Choroid plexus epithelial cell (primary cell): ENCODE results near the gene HPCAL1.

Source experiments
- DNase-seq: peaks from one replicate; pipeline ENCODE4 v3.0.0-alpha.2; 2010; ENCODE audit warnings: low read depth
- H3K4me3 ChIP-seq: 2 replicates; pipeline ENCODE4 v1.5.1; 2011; ENCODE audit warnings: low read depth, mild to moderate bottlenecking, control low read depth, low read length, moderate library complexity
- CTCF ChIP-seq: conservative IDR thresholded peaks from 2 replicates; pipeline ENCODE4 v1.5.1; 2011; ENCODE audit warnings: low read depth, mild to moderate bottlenecking, control low read depth, inconsistent platforms, low read length, moderate library complexity

The HPCAL1 gene

DNA sequence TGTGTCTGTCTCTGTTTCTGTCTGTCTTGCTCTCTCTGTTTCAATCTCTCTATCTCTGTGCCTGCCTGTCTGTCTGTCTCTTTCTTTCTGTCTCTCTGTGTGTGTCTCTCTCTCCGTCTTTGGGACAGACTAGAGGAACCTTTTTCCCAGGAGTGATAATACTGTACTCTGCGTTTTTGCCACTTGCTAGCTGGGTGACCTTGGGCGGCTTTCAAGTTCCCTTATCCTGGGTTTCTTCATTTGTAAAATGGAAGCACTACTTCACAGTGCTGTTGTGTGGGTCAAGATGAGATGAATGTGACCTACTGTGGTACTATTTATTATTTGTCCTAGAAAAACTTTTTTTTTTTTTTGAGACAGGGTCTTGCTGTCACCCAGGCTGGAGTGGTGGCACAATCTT is 42.4 kb downstream of the HPCAL1 start:
- H3K4me3 ChIP-seq: no peak overlapping the region
- TF ChIP-seq CTCF: no peak
- no peak for DNase-seq

DNA sequence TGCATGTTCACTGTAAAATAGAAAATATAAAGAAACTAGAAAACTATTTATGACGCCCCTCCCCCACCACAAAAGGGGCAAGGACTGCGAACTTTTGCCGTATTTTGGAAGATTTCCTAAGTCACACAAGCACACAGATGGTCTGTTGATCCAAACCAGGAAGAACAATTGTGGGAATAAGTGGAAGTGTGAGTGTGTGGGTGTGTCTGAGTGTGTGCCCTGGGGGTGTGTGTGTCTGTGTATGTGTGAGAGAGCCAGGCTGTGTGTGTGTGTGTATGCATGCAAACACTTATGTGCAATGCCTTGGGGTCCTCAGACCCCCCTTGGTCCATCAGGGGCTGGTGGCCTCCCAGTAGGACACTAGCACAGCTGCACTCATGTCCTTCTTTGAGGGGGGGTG is 43.1 kb downstream of the HPCAL1 start:
- DNase-seq: no peak
- no peak overlapping the region for H3K4me3 ChIP-seq
- no peak for TF ChIP-seq CTCF

DNA sequence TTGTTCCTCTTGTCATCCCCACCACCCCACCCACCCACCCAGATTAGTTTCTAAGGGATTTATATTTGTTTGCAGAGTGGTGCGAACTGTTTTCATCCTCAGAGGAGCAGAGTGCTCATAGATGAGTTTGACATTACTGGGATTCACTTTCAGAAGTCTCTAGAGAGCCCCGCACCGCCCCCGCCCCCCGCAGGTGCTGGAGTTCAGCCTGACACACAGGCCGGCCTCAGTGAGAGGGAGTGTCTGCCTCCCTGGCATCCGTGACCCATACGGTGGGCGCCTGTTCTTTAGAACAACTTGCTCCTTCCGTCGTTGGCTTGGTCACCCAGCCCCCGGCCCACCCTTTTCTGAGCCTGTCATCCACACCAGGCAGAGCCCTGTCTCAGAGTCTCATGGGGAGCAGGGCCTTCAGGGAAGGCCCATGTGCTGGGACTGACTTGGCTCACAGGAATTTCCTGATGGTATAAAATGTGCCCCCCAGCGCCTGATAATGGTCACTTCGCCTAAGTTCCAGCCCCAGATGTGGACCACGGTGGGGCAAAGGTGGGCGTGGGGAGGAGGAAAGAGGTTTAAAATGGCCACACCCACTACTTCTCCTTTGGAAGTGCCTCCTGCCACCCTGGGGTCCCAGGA is 44.3 kb downstream of the HPCAL1 start:
- H3K4me3 ChIP-seq: no peak overlapping the region

DNA sequence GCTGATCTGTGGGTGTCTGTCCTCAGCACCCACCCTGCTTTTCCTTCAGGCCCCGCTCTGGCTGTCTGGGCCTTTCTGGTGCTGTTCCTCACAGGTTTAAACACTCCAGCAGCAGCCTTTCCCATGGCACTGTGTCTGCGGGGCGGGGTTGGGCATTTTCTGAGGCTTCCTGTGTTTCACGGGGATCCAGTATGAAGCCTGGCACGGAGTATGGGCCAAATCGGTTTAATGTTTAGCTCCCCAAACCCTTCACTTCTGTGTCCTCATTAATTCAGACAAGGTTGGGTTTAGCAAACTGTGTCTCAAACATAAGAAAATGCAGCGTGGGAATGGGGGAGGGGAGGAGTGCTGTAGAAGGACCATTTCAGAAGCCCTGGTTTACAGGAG is 44.9 kb downstream of the HPCAL1 start:
- TF ChIP-seq CTCF: no peak
- H3K4me3 ChIP-seq: no peak overlapping the region
- DNase-seq: no peak

More for the DNA sequence above, 44.3 kb downstream of the HPCAL1 start:
- TF ChIP-seq CTCF: no peak
- DNase-seq: no peak

- no peak overlapping the region for H3K4me3 ChIP-seq
- no peak for TF ChIP-seq CTCF
- DNase-seq: no peak
These were observed 46.2 kb downstream of the HPCAL1 start for GRCh38 chr2:10348891-10349290.

GRCh38 chr2:10350761-10351160 is 48.1 kb downstream of the HPCAL1 start:
- no peak for DNase-seq
- no peak for TF ChIP-seq CTCF
- H3K4me3 ChIP-seq: no peak overlapping the region

DNA sequence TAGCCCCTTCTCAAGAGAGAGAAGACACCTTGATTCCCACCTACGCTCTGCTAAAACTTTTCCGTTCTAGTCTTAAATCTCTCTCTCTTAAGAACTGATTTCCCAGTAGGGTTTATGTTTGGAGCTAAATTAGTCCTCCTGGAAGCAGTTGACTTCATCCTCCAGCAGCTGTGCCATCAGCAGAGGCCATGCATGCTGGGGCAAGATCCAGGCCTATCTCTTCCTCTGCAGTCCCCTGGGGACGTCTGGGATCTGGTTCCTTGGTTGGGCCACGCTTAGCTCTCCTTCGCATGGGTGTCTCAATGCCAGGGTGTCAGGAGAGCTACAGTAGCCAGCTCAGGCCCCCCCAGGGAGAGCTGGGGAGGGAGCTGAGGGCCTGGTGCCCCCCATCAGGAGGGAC is 49.7 kb downstream of the HPCAL1 start:
- DNase-seq: no peak
- H3K4me3 ChIP-seq: no peak overlapping the region
- no peak for TF ChIP-seq CTCF
